ENCODE measurements around the gene NDOR1.

Gene NDOR1

GRCh38 chr9:137205126-137206069 lies at the start of gene NDOR1, which contains the start of gene TMEM203:
TSS of gene NDOR1 (plus strand) at chr9:137205700. CDS start at chr9:137205778, 78 bp downstream.
TSS of gene TMEM203 (minus strand) at chr9:137205648. CDS start at chr9:137205414, 234 bp downstream.
- peak; percentile 23 to 97 (median 86) for DNase-seq

- peak in 32 of 56 donors; percentile 18 to 78 (median 42) for DNase-seq
Observed at GRCh38 chr9:137156567-137157375, 48.7 kb upstream of the NDOR1 start.

DNA sequence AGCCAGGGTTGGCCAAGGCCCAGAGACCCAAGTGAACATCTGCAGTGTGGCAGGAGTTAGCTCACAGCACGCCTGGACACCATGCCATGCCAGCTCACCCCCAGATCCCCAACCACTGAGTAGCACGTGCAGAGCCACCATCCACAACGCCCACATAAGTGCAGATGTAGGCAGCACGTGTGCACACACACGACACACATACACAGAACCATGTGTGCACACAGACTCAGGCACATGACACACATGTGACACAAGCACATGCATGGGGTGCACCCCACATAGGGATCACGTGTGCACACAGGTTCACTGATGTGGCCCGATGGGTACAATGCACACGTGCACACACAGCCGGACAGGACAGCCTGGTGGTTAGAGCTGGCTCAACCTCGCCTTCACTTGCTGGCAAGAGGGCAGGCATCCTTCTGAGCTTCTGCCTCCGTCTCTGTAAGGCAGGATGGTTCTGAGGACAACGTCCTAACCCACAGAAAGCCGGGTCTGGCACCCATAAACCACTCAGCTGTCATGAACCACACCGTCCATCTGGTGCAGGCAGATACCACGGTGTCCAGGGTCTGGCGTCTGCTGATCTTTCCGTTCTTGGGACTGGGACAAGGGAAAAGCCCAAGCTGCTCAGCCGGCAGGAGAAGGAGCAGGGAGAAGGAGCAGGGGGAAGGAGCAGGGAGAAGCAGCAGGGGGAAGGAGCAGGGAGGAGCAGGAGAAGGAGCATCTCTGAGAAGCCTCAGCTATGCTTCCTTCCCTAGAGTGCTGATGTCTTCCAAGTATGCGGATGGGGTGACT lies 47.7 kb upstream of the NDOR1 start:
- DNase-seq = no peak

GRCh38 chr9:137158625-137159024 lies 46.9 kb upstream of the NDOR1 start:
- DNase-seq = no peak

- DNase-seq = no peak
Observed at GRCh38 chr9:137159105-137160053, 46.1 kb upstream of the NDOR1 start.

- no peak for DNase-seq
Observed at GRCh38 chr9:137160054-137160425, 45.5 kb upstream of the NDOR1 start.

GRCh38 chr9:137160716-137161557 lies 44.6 kb upstream of the NDOR1 start:
- no peak for DNase-seq

DNA sequence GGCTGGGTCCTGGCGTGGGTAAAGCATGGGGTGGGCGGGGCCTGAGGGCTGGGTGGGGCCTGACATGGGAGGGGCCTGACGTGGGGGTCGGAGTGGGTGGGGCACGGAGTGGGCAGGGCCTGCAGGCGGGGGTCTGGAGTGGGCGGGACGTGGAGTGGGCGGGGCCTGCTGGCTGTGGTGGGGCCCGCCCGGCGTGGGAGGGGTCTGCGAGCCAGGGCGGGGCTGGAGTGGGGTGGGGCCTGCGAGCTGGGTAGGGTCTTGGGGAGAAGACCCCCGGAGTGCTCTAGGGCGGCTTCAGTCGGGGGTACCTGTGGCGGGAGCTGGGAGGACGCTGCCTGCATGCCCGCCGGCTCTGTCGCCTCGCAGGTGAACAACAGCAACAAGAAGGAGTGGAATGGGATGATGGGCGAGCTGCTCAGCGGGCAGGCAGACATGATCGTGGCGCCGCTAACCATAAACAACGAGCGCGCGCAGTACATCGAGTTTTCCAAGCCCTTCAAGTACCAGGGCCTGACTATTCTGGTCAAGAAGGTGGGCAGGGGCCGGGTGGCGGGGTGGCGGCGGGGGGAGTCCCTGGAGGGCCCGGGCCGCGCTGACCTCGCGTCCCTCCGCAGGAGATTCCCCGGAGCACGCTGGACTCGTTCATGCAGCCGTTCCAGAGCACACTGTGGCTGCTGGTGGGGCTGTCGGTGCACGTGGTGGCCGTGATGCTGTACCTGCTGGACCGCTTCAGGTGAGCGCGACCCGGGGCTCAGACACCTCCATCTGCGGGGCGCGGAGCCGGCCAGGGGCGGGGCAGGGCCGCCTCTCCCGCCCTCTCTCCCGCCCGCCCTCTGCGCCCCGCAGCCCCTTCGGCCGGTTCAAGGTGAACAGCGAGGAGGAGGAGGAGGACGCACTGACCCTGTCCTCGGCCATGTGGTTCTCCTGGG lies 43.7 kb upstream of the NDOR1 start:
- DNase-seq = peak in 2 of 56 donors; percentile 23 to 28

DNA sequence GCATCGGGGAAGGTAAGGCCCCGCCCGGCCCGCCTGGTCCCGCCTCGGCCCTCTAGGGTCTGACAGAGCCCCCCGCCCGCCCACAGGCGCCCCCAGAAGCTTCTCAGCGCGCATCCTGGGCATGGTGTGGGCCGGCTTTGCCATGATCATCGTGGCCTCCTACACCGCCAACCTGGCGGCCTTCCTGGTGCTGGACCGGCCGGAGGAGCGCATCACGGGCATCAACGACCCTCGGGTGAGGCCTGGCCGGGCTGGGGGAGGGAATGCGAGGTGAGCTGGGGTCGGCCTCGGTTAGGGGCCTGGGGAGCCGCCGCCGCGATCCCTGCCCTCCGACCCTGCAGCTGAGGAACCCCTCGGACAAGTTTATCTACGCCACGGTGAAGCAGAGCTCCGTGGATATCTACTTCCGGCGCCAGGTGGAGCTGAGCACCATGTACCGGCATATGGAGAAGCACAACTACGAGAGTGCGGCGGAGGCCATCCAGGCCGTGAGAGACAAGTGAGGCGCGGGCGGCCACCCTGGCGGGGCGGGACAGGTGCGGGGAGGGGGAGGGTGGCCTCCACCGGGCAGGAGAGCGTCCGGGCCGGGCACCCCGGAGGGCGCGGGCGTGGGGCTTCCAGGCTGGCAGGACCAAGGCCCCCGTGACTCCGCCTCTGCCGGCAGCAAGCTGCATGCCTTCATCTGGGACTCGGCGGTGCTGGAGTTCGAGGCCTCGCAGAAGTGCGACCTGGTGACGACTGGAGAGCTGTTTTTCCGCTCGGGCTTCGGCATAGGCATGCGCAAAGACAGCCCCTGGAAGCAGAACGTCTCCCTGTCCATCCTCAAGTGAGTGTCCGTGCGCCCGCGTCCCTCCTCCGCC lies 42.8 kb upstream of the NDOR1 start:
- no peak for DNase-seq

- no peak for DNase-seq
Observed at GRCh38 chr9:137163365-137163715, 42.2 kb upstream of the NDOR1 start.

DNA sequence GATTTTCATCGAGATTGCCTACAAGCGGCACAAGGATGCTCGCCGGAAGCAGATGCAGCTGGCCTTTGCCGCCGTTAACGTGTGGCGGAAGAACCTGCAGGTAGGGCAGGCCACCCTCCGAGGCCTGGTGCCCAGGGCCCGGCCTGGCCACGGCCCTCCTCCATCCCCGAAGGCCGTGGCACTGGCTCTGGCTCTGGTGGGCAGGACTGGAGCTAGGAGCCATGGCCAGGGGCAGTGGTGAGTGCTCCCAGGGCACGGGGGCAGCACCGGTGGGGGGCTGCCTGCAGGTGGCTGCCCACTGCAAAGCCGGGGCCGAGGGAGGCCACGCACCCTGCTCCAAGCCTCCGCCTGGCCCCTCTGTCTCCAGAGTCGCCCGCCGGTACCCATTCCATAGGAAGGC lies 41.7 kb upstream of the NDOR1 start:
- no peak for DNase-seq

DNA sequence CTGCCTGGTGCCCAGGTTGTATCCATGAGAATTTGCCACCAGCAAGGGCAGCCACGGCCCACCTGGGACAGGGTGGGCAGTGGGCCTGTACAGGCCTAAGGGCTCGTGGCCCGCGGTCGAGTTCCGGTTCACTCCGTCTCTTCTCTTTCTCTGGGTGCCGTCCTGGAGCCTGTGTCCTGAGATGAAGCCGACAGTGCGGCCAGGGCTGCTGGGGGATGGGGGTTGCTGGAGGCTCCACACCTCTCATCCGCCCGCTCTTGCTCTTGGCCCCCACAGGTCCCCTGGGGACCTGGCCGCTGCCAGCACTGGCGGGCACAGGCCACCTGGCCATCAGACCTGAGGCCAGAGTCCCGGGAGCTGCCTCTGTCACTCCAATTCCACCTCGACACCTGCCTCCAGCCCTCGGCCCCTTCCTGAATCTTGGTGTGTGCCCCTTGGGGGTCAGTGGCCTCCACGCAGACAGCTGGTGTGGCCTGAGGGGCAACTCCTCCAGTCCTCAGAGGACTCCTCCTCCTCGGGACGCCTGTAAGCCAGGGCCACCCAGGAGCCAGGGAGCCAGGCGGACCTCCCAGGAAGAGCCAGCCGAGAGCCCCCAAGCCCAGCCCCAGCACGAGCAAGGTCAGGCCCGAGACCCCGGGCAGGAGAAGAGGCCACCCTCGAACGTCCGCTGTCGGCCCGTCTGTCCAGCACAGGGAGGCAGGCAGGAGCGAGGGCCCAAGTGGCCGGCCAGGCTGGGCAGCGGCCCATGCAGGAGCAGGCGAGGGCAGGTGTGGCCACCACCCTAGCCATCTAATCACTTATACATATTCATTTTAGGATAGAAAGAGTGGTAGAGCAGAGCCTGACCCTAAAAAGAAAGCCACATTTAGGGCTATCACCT lies 40.9 kb upstream of the NDOR1 start:
- no peak for DNase-seq

- DNase-seq = no peak
Observed at GRCh38 chr9:137165250-137165836, 40.2 kb upstream of the NDOR1 start.

DNA sequence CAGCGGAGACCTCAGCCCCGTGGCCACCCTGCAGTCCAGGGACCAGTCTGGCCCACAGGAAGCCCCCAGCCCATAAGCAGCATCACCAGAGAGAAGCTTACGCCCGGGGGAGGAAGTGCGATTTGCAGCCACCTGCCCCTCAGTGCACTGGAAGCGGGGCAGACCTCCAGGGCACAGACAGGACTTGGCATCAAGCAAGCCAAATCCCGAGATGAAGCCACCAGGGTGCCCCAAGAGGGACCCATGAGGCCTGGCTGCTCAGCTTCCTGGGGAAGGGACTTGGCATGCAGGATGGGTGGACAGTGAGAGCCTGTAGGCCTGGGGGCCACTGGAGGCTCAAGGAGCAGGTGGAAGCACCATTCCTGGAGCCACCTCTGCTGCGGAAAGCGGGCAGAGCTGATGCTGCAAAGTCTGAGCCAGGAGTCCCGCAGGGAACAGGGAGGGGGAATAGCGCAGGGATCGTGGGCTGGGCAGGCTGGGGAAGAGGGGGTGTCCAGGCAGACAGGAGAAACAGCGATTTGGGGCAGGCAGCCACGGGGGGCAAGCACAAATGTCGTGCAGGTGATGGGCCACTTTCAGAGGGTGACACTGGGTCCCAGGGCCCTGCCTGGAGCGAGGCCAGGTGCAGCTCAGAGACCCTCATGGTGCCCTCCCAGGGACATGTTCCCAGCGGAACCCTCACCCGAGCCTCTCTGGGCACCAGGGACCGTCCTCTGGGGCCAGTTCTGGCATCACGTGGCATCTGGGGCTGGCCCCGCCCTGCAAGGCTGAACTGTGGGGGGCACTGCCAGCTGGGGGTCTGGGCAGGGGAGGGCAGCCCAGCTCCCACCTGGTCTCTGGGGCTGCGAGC lies 38.9 kb upstream of the NDOR1 start:
- DNase-seq = peak in 2 of 56 donors; percentile 17 to 29
